A673 (cell line): ENCODE measurements around the gene TMEM130. TPM values are rescaled to one million over a fixed set of nuclear protein-coding genes. Genes with fewer than 3 reads are reported as not detected.

Experiments used
- BruUV-seq: library from RNA; stranded (reverse); fragments of 400-500 nt; replicated peaks from 2 replicates; lab custom pipeline; 2021; lab: Mats Ljungman, UMichigan
- CTCF ChIA-PET: fragments of 300-600 bp; sonication (Branson Sonifier 250); formaldehyde crosslinking; loops from one replicate; lab custom pipeline; 2022; ENCODE audit warnings: antibody characterized with exemption; lab: Charles Lee
- POLR2A ChIA-PET: fragments of 300-600 bp; sonication (Branson Sonifier 250); formaldehyde crosslinking; loops from one replicate; lab custom pipeline; 2022; ENCODE audit warnings: antibody characterized with exemption; ENCODE audit not compliant: low non-redundant PET; lab: Charles Lee
- DNase-seq: peaks from one replicate; pipeline ENCODE4 v3.0.0-alpha.2; 2015; ENCODE audit warnings: low spot score
- H3K27ac ChIP-seq: fragments of 200-600 bp; sonication (generic); 2 replicates; pipeline ENCODE4 v1.5.1; 2016; ENCODE audit warnings: mixed run types, low read depth, mild to moderate bottlenecking, mixed read lengths, antibody characterized with exemption, low read length; ENCODE audit not compliant: poor library complexity, severe bottlenecking
- H3K27me3 ChIP-seq: fragments of 200-600 bp; sonication (generic); replicated peaks from 2 replicates; pipeline ENCODE4 v1.6.1; 2017; ENCODE audit warnings: mixed run types, low read depth, mild to moderate bottlenecking, mixed read lengths, antibody characterized with exemption, low read length; ENCODE audit not compliant: insufficient read depth, poor library complexity
- H3K36me3 ChIP-seq: fragments of 200-600 bp; sonication (generic); 2 replicates; pipeline ENCODE4 v1.6.1; 2016; ENCODE audit warnings: mixed run types, mild to moderate bottlenecking, mixed read lengths, antibody characterized with exemption, low read length; ENCODE audit not compliant: insufficient read depth, poor library complexity, severe bottlenecking
- H3K4me1 ChIP-seq: fragments of 200-600 bp; sonication (generic); 2 replicates; pipeline ENCODE4 v1.6.1; 2017; ENCODE audit warnings: mixed run types, mild to moderate bottlenecking, mixed read lengths, antibody characterized with exemption, low read length; ENCODE audit not compliant: insufficient read depth, poor library complexity, severe bottlenecking
- H3K4me3 ChIP-seq: fragments of 200-600 bp; sonication (generic); 2 replicates; pipeline ENCODE4 v1.5.1; 2016; ENCODE audit warnings: low read depth, mixed run types, mild to moderate bottlenecking, mixed read lengths, low read length; ENCODE audit not compliant: poor library complexity, severe bottlenecking
- H3K9me3 ChIP-seq: fragments of 200-600 bp; sonication (generic); 2 replicates; pipeline ENCODE4 v1.6.1; 2016; ENCODE audit warnings: mixed run types, low read depth, mild to moderate bottlenecking, mixed read lengths, antibody characterized with exemption, low read length; ENCODE audit not compliant: poor library complexity, severe bottlenecking
- EZH2 ChIP-seq: fragments of 200-600 bp; sonication (generic); IDR thresholded peaks from 2 replicates; pipeline ENCODE4 v1.6.1; 2017; ENCODE audit warnings: borderline replicate concordance, low read depth, mild to moderate bottlenecking, mixed read lengths, antibody characterized with exemption, low read length; ENCODE audit not compliant: poor library complexity, severe bottlenecking
- intact Hi-C: fragments of 100-400 bp; cut with micrococcal nuclease; formaldehyde crosslinking; loops from one replicate; pipeline ENCODE4 v1.10.0; 2022; ENCODE audit not compliant: unreplicated experiment
- total RNA-seq: library from RNA; stranded (reverse); gene quantifications from 2 replicates; pipeline ENCODE4 v1.2.3, GENCODE V29; 2021
- TF ChIP-seq, protein P1 (sequence below): fragments of 300-800, 200-600 bp; sonication (generic); conservative IDR thresholded peaks from 2 replicates; pipeline ENCODE4 v1.5.1; 2017; ENCODE audit warnings: low read depth, mild to moderate bottlenecking, antibody characterized with exemption, low read length, moderate library complexity, mixed read lengths

The TMEM130 gene
- total RNA-seq, 1 experiment from 2014 or later: not detected

DNA sequence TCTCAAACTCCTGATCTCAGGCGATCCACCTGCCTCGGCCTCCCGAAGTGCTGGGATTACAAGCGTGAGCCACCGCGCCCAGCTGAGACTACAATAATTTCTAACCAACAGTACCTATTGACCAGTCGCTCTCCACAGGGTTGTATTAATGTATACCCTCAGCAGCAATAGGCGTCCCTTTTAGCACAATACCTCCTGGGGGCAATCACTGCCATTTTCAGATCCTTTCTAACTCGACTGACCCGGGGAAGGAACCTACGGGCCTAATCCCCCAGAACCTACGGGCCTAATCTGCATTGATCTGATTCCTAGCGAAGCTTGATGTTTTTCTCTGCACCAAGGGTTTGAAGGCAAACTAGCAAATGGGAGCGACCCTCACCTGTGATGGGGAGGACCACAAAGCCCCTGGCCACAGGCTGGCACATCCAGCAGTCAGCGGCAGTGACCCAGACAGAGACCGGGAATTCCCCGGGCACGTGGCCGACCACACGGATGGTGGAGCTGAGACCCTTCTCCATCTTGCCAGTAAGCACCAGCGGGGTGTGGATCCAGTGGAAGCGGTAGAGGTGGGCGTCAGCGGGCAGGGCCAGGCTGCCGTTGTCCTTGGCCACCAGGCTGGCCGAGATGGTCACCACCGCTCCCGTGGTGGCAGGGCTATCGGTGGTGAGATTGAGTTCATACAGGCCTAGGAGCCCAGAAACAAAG lies 6.9 kb downstream of the TMEM130 start:
- CTCF ChIA-PET: no interaction called here
- intact Hi-C loops: no loop called here
- no peak for DNase-seq
- no peak for TF ChIP-seq EZH2
- no peaks in the 10 kb centered on the region for H3K4me1 ChIP-seq
- H3K36me3 ChIP-seq: no peaks in the 10 kb centered on the region
- no TSS peak for BruUV-seq
- POLR2A ChIA-PET: no interaction called here
- H3K27me3 ChIP-seq: no peaks in the 10 kb centered on the region
- H3K27ac ChIP-seq: no peak overlapping the region
- no peaks in the 10 kb centered on the region for H3K9me3 ChIP-seq
- no peak overlapping the region for H3K4me3 ChIP-seq

DNA sequence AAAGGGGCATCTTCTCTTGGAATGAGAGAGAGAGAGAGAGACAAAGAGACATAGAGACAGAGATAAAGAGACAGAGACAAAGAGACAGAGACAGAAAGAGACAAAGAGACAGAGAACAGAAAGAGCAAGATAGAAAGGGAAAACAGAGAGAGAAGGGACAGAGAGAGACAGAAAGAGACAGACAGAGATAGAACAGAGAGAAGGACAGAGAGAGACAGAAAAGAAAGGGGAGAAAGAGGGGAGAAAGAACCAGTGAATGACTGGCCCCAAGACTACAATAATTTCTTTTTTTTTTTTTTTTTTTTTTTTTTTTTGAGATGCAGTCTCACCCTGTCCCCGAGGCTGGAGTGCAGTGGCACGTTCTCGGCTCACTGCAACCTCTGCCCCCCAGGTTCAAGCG lies 7.6 kb downstream of the TMEM130 start:
- Histone ChIP-seq H3K9me3 (no peaks in the 10 kb centered on the region), H3K27ac (no peak overlapping the region), H3K36me3 (no peaks in the 10 kb centered on the region), H3K27me3 (no peaks in the 10 kb centered on the region), H3K4me3 (no peak overlapping the region), H3K4me1 (no peaks in the 10 kb centered on the region)
- DNase-seq: no peak
- ChIA-PET POLR2A (no interaction called here), CTCF (no interaction called here)
- TF ChIP-seq, protein P1, sequence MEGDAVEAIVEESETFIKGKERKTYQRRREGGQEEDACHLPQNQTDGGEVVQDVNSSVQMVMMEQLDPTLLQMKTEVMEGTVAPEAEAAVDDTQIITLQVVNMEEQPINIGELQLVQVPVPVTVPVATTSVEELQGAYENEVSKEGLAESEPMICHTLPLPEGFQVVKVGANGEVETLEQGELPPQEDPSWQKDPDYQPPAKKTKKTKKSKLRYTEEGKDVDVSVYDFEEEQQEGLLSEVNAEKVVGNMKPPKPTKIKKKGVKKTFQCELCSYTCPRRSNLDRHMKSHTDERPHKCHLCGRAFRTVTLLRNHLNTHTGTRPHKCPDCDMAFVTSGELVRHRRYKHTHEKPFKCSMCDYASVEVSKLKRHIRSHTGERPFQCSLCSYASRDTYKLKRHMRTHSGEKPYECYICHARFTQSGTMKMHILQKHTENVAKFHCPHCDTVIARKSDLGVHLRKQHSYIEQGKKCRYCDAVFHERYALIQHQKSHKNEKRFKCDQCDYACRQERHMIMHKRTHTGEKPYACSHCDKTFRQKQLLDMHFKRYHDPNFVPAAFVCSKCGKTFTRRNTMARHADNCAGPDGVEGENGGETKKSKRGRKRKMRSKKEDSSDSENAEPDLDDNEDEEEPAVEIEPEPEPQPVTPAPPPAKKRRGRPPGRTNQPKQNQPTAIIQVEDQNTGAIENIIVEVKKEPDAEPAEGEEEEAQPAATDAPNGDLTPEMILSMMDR: no peak
- no peak for TF ChIP-seq EZH2
- BruUV-seq: no TSS peak
- intact Hi-C loops: no loop called here

DNA sequence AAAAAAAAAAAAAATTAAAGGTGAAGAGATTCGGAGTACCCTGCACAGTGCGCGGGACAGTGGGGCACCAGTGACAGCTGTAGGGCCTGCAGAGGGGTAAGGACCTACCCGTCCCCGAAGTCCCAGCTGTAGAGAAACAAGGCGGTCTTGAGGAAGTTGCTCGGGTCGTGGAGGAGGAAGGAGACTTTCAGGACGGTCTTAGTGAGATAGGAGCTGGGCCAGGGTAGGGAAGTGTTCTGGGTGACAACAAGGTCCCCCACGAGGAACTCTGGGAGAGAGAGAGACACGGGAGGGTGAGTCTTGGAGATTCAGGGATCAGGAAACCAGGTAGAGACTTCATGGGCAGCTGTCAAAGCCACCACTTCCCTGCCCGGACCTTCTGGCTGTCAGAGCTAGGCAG lies 9.7 kb downstream of the TMEM130 start:
- no TSS peak for BruUV-seq
- no peak overlapping the region for H3K27ac ChIP-seq
- intact Hi-C loops: no loop called here
- H3K36me3 ChIP-seq: no peaks in the 10 kb centered on the region
- ChIA-PET POLR2A (no interaction called here), CTCF (no interaction called here)
- no peak for DNase-seq
- H3K4me1 ChIP-seq: no peaks in the 10 kb centered on the region
- H3K4me3 ChIP-seq: no peak overlapping the region
- TF ChIP-seq, protein P1: no peak
- no peak for TF ChIP-seq EZH2
- no peaks in the 10 kb centered on the region for H3K27me3 ChIP-seq
- H3K9me3 ChIP-seq: no peaks in the 10 kb centered on the region
